SK-N-SH treated with all-trans-retinoic acid at 6 μM for 48 hours (cell line): Measurements from ENCODE around the gene ANAPC2.

Experiments used
- CREB5 ChIP-seq: fragments of 250-450 bp; sonication (Bioruptor Pico); IDR thresholded peaks from 2 replicates; pipeline ENCODE4 v1.5.1; 2020; ENCODE audit warnings: low read depth, mild to moderate bottlenecking, moderate library complexity
- GLIS3 ChIP-seq: fragments of 250-450 bp; sonication (Bioruptor Pico); IDR thresholded peaks from 2 replicates; pipeline ENCODE4 v1.5.0; 2020; ENCODE audit warnings: mild to moderate bottlenecking, moderate library complexity
- ISL1 ChIP-seq: fragments of 250-450 bp; sonication (Bioruptor Pico); IDR thresholded peaks from 2 replicates; pipeline ENCODE4 v2.1.2; 2022; ENCODE audit warnings: mild to moderate bottlenecking, moderate library complexity
- PATZ1 ChIP-seq: fragments of 250-450 bp; sonication (Bioruptor Pico); IDR thresholded peaks from 2 replicates; pipeline ENCODE4 v1.8.0; 2020; ENCODE audit warnings: mild to moderate bottlenecking, moderate library complexity, borderline replicate concordance
- SNAI2 ChIP-seq: fragments of 250-450 bp; sonication (Bioruptor Pico); IDR thresholded peaks from 2 replicates; pipeline ENCODE4 v1.5.0; 2020; ENCODE audit warnings: mild to moderate bottlenecking, moderate library complexity
- TSHZ2 ChIP-seq: fragments of 250-450 bp; sonication (Bioruptor Pico); IDR thresholded peaks from 2 replicates; pipeline ENCODE4 v1.5.0; 2020; ENCODE audit warnings: mild to moderate bottlenecking, moderate library complexity
- ZC3H10 ChIP-seq: fragments of 250-450 bp; sonication (Bioruptor Pico); IDR thresholded peaks from 2 replicates; pipeline ENCODE4 v1.5.1; 2021; ENCODE audit warnings: mild to moderate bottlenecking, moderate library complexity
- ZNF70 ChIP-seq: fragments of 450-650 bp; formaldehyde crosslinking; IDR thresholded peaks from 2 replicates; pipeline ENCODE4 v1.5.0; 2020; ENCODE audit warnings: mild to moderate bottlenecking, moderate library complexity

GRCh38 chr9:137173796-137174664 lies 14.3 kb downstream of the ANAPC2 start:
- TF ChIP-seq ISL1 = no peak
- TF ChIP-seq TSHZ2 (CRISPR knock-in tag) = no peak
- no peak for TF ChIP-seq CREB5 (CRISPR knock-in tag)
- no peak for TF ChIP-seq GLIS3 (CRISPR knock-in tag)
- TF ChIP-seq ZC3H10 = no peak
- TF ChIP-seq ZNF70 (CRISPR knock-in tag) = no peak
- no peak for TF ChIP-seq SNAI2 (CRISPR knock-in tag)
- no peak for TF ChIP-seq PATZ1 (CRISPR knock-in tag)
